Kidney tubule cell (primary cell): ENCODE data around the gene DCAF11.
A peak's percentile ranks its signal among the peaks of the same experiment; 100 is the strongest.

Source experiments
- DNase-seq: peaks from one replicate; pipeline ENCODE4 v3.0.0-alpha.2; 2018; ENCODE audit warnings: low spot score

The DCAF11 gene

DNA sequence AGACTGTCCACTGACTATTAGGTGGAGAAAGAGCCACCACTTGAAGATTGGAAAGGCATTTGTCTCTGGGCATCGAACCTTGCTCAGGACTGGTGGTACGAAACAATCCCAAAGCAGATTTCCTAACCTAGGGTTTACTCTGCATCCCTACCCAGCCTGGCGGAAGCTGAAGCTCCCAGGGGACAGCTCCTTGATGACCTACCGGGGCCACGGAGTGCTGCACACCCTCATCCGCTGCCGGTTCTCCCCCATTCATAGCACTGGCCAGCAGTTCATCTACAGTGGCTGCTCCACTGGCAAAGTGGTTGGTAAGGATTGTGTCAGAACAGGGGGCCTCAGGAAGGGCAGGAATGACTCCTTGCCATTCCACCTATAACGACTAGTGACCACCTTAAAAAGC, 6.6 kb downstream of the DCAF11 start:
- no peak for DNase-seq

DNA sequence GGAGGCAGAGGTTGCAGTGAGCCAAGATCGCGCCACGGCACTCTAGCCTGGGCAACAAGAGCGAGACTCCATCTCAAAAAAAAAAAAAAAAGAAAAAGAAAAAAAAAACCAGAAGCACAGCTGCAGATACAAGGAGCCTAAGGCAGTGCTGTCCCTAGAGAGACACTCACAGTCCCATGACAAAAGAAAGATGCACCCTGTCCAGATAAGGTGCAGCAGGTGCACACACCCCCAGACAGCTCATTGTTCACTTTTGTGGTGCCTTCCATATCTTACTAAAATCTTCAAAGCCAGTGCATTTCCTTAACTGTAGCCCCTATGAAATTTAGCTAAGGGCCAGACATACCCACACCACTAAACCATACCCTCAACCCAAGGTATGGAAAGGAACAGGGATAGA, 7.8 kb downstream of the DCAF11 start:
- no peak for DNase-seq

DNA sequence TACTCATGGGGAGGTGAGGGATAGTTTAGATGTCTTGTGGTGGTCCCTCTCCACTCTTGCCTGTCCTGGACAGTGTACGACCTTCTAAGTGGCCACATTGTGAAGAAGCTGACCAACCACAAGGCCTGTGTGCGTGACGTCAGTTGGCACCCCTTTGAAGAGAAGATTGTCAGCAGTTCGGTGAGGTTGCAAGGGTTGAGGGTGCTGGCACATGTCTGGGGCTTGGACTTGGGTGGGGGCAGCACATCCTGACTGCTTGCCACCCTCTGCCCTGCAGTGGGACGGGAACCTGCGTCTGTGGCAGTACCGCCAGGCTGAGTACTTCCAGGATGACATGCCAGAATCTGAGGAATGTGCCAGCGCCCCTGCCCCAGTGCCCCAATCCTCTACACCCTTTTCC, 8.3 kb downstream of the DCAF11 start:
- no peak for DNase-seq

DNA sequence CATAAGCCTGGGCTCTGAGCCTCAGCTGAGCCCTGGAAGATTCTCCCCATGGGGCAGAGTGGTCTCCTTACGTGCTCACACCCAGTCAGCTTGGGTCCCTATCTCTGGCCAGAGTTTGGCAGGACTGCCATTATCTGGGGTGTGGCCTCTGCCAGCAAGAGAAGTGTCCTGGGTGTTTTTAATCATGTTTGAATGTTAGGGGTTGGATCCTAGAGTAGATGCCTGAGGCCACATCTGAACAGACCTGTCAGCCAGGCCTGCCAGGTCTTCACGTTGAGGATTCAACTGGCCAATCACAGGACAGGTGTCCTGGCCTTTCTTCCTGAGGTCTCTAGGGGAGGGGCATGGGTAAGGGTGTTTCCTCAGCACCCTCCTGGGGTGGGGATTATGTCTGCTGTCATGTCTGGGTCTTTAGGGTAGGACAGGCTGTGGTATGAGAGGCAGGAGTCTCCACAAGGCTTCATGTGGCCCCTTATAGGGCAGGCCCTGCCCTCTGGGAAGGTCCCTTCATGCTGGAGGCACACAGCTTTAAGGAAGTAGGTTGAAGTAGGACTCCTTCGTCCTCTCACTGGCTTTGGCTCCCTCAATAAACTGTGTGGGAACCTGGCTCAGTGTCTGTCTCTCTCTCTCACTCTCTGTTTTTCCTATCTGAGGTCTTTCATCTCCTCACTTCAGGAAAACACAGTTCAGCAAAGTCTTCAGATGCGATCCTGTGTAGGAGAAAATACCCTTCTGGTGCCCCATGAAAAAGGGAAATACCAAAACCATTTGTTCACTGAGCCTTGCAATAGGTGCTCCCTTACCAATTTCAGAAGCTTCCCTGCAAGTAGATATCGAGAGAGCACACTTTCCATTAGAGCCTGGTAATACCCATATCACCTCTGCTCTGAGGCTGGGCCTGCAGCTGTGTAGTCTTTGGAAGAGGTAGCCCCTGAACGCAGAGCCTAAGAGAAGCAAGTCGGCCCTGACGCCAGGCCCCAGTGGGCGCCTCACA, 9.1 kb downstream of the DCAF11 start:
- no peak for DNase-seq

DNA sequence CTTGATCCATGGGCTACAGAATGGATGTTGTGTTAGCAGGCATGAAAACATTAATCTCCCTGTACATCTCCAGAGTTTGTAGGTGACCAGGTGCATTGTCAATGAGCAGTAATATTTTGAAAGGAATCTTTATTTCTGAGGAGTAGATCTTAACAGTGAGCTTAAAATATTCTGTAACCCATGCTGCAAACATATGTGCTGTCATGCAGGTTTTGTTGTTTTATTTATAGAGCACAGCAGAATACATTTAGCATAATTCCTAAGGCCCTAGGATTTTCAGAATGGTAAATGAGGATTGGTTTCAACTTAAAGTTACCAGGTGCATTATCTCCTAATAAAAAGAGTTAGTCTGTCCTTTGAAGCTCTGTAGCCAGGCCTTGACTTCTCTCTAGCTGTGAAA, 12.4 kb downstream of the DCAF11 start:
- DNase-seq: no peak

DNA sequence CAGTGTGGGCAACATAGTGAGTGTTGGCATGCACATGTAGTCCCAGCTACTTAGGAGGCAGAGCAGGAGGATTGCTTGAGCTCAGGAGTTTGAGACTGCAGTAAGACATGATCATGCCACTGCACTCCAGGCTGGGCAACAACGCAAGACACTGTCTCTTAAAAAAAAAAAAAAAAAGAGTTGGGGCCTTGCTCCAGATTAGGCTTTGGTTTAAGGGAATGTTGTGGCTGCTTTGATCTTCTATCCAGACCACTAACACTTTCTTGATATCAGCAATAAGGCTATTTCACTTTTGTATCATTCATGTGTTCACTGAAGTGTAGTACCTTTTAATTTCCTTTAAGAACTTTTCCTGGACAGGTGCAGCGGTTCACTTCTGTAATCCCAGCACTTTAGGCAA, 13.1 kb downstream of the DCAF11 start:
- no peak for DNase-seq

DNA sequence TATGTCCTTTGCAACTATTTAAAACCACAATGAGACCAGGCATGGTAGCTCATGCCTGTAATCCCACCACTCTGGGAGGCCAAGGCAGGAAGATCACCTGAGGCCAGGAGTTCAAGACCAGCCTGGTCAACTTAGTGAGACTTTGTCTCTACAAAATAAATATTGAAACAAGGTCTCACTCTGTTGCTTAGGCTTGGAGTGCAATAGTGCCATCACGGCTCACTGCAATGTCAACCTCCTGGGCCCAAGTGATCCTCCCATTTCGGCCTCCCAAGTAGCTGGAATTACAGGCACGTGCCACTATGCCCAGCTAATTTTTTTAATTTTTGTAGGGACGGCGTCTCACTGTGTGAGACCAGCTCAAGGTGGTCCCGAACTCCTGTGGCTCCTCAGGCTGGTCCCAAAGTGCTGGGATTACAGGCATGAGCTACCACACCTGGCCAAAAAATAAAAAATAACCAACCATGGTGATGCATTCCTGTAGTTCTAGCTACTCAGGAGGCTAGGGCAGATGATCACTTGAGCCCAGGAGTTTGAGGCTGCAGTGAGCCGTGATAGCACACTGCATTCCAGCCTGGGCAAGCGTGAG, 14.9 kb downstream of the DCAF11 start:
- DNase-seq: no peak

DNA sequence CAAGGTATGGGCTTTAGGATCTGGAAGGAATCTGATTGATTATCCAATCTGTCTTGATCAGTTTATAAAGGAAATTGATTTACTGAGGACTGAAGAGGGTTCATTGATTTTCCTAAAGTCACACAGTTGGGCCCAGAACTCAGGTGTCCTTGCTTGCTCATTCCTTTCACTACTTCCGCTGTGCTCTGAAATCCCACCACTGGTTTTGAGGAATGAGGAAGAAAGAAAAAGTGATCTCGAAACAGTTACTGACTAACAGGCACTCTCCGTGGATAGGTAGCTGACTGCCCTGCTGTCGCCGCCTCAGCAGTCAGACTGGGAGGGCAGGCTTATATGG, 15.8 kb downstream of the DCAF11 start, which contains the start of gene FITM1:
FITM1 (plus strand) TSS at position 280 of the 337 bp plus-strand sequence. CDS start 905 bp downstream, outside the sequence.
- DNase-seq: peak; percentile 84

DNA sequence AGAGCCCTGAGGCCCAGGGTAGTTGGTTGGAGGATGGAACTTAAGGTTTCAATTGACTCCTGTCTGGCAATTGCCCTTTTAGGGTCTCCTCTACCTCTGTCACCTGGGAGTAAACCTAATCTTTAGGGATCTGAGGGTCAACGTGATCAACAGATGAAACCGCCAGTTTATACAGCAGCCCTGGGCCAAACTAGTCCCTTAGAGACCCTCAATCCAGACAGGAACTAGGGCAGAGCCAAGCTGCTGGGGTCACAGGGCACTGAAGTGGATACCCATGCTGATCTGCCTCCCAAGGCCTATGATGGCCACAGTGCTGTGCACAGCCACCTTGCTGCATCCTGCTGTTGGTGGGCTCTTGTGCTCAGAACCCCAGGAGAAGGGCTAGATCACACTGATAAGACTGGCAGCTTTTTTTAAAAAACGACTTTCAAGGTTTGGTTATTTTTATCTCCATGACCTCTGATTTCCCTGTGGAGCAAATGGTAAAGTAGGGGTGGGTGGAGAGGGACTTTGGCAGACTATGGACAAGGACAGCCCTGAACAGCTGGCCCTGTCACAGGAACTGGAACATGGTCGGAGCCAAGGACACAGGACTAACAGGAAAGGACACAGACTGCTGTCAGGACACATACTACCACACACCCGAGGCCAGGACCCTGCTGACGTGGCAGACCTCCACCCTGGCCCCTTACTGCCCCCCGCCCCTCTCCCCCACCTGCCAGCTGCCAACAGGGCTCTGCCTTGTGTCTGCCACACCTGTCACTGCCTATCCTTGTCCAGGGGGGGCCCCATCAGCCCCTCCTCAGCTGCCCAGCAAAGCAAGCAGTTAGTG, 16.4 kb downstream of the DCAF11 start:
- no peak for DNase-seq

DNA sequence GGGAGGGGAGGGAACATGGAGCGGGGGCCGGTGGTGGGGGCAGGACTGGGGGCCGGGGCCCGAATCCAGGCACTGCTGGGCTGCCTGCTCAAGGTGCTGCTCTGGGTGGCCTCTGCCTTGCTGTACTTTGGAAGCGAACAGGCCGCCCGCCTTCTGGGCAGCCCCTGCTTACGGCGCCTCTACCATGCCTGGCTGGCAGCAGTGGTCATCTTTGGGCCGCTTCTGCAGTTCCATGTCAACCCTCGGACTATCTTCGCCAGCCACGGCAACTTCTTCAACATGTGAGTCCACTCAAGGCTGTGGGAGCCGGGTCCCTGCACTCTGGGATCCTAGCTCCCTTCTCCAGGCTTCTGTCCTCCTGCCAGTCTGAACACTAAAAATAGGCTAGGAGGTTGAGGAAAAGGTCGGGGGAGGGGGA, 17.0 kb downstream of the DCAF11 start:
- DNase-seq: no peak

DNA sequence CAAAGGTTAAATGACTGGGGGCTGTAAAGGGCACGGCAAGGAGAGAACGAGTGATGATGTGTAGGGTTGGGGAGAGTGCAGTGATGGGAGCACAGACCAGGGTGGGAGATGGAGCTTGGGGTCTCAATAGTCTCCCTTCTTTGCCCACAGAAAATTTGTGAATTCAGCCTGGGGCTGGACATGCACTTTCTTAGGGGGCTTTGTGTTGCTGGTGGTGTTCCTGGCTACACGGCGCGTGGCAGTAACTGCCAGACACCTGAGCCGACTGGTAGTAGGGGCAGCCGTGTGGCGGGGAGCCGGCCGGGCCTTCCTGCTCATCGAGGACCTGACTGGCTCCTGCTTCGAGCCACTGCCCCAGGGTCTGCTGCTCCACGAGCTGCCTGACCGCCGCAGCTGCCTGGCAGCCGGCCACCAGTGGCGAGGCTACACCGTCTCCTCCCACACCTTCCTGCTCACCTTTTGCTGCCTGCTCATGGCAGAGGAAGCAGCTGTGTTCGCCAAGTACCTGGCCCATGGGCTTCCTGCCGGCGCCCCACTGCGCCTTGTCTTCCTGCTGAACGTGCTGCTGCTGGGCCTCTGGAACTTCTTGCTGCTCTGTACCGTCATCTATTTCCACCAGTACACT, 17.6 kb downstream of the DCAF11 start:
- peak; percentile 66 for DNase-seq

DNA sequence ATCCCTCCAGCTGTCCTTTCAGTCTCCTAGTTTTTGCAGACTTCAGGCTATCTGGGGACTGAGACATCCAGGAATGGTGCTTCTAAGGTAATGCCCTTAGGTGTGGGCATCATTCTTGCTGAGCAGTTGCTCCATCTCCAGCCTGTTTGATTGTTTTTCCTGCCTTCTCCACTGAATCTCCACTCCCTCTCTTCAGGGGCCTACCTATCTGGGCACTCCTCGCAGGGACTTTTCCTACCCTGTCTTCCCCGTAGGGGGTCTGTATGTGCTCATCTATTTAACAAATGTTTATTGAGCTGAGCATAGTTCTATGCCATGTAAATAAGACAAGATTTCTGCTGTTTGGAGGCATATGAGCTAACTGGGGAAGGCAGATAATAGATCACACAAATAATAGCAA, 18.4 kb downstream of the DCAF11 start:
- DNase-seq: no peak

DNA sequence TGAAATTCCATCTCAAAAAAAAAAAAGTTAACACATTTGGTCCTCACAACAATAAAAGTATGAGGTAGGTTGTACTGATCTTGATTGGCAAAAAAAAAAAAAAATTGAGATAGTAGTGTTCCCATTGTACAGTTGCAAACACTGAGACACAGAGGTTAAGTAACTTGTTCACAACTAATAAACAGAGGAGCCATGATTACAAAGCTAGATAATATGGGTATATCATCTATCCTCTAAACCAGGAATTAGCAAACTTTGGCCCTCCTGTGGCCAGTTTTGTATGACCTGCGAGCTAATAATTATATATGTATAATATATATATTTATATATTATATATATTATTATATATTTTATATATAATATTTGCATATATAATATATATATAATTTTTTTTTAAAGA, 19.2 kb downstream of the DCAF11 start:
- no peak for DNase-seq

DNA sequence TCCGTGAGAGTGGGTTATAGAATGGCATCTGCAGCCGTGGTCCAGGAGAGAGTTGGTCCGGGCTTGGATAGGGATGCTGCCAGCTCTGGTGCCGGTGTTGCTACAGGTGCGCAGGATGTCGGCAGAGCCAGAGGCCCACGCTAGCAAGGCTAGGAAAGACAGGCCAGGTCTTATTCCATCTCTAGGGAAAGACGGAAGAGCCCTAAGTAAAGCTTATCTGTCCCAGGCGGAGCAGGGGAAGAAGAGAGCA, 20.9 kb downstream of the DCAF11 start:
- no peak for DNase-seq

DNA sequence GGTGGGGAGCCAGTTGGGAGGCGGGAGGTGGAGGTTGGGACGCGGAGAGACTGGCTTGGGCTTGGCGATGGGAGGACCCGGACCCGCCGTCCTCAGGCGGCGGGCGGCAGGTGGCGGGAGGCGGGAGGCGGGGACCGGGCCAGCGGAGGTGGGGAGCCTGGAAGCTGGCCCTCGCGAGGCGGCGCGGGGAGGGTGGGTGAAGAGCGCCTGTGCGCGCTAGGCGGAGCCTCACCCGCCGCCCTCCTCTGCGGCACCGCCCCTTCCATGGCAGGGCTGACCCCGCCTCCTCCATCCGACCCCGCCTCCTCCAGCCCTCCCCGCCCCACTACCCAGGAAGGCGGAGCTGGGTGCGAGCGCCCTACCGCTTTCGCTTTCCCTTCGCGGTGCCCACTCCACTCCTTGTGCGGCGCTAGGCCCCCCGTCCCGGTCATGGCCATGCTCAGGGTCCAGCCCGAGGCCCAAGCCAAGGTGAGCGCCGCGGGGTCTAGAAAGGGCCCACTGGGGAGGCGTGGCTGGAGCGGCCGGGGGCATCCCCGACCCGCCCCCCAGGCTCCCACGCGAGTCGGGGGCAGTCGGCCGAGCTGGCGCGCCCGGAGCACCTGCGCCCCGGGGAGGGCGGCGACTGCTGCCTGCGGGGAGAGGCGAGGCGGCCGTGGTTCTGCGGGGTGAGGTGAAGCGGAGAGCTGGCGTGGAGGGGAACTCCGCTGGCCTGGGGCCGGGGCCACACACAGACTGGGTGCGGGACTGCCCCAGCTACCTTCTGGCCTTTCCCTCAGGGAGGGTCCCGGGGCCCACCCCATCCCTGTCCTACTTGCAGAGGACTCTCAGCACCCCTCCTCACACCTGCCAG, 21.5 kb downstream of the DCAF11 start, which contains the start of gene PSME1:
PSME1 (plus strand) TSS at position 361 of the 850 bp plus-strand sequence; CDS start at position 430, 69 bp downstream.
- DNase-seq: peak; percentile 93

DNA sequence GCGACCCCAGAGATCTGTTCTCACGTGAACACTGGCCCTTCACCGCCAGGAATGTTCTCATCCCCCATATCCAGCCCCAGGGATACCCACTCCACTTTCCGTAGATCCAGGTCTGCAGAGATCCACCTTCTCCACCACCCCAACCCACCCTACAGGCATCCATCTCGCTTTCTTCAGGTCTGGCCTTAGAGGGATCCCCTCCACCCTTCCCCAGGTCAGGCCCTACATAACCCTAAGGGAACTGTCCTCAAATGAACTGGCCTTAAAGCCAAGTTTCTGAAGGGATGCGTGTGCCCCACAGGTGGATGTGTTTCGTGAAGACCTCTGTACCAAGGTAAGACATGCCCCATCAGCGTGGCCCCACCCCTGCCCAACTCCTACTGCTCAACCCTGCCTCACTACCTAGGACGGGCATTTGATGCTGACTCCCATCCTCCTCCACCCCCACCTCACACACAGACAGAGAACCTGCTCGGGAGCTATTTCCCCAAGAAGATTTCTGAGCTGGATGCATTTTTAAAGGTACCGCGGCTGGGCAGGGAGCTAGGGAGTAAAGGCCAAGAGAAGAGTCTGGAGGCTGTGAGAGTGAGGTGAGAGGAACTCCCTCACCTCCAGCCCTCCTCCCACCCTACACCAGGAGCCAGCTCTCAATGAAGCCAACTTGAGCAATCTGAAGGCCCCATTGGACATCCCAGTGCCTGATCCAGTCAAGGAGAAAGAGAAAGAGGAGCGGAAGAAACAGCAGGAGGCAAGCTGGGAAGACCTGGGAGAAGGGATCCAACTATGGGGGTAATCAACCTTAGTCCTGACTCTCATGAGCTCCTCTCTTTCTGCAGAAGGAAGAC, 22.3 kb downstream of the DCAF11 start:
- DNase-seq: no peak

DNA sequence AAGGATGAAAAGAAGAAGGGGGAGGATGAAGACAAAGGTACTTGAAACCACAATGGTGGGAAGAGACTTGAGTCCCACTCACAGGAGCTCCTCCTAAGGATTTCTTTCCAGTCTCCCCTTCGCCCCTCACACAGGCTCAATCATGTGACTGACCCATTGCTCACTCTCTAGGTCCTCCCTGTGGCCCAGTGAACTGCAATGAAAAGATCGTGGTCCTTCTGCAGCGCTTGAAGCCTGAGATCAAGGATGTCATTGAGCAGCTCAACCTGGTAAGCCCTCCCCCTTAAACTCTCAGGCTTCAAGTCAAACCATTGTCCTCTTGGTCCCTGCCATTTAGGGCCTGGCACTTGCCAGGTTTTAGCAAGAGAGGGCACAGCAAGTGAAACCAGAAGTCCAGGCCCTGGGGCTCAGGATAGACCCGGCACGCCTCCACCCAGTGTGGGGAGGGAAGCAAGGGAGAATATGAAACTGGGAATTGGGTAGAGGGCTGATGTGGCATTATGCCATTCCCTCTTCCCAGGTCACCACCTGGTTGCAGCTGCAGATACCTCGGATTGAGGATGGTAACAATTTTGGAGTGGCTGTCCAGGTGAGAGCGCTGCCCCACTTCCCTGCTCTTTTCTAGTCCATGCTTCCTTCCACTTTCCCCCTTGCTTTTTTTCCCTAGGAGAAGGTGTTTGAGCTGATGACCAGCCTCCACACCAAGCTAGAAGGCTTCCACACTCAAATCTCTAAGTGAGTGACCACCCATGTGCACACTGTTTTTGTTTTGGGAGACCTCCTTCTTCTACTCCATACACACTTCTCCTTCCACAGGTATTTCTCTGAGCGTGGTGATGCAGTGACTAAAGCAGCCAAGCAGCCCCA, 23.2 kb downstream of the DCAF11 start:
- DNase-seq: no peak

DNA sequence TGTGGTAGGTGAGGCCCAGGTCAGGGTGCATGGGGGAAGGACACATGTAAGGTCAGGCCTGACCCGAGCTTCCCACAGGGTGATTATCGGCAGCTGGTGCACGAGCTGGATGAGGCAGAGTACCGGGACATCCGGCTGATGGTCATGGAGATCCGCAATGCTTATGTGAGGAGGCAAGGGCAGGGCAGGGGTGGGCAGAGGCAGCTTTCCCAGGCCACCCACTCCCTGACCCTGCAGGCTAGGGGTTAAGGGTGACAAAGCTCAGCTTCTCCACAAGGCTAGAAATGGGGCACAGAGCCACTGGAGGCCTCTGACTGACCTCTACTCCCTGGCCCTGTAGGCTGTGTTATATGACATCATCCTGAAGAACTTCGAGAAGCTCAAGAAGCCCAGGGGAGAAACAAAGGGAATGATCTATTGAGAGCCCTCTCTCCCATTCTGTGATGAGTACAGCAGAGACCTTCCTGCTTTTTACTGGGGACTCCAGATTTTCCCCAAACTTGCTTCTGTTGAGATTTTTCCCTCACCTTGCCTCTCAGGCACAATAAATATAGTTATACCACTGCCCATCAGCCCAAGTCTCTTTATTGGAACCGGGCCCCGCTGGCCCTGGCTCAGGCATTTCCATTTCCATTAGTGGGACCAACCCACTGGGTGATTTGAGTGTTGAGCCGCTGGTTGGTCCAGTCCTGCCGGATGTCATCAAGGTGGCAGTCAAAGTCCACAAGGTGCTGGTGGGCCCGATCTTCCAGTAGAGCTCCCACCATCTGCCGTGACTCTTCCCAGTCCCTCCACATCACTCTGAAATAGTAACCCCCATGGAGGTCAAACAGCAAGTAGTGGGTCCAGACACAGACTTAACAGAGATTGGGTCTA, 24.1 kb downstream of the DCAF11 start:
- DNase-seq: no peak
